Measurements from ENCODE around the gene POLR1A.

DNA sequence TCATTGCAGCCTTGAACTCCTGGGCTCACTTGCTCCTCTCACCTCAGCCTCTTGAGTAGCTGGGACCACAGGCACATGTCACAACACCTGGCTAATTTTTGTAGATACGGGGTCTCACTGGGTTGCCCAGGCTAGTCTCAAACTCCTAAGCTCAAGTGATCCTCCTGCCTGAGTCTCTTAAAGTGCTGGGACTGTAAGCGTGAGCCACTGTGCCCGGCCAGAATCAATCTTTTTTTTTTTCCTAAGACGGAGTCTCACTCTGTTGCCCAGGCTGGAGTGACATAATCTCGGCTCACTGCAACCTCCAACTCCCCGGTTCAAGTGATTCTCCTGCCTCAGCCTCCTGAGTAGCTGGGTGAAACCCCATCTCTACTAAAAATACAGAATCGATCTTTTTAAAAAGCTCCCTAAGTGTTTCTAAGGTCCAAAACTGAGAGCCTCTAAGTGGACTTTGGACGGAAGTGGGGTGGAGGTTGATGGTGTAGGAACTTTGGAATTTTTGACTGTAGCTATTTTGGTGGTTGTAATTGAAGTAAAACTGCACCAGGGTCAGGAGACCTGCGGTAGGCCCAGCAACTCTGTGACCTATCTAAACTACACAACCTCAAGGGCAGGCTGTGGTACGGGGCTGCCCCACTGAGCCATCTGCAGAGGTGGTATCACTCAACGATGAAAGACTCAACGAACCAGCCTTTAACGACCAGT lies 82.9 kb downstream of the POLR1A start:
- TF ChIP-seq, protein P1, sequence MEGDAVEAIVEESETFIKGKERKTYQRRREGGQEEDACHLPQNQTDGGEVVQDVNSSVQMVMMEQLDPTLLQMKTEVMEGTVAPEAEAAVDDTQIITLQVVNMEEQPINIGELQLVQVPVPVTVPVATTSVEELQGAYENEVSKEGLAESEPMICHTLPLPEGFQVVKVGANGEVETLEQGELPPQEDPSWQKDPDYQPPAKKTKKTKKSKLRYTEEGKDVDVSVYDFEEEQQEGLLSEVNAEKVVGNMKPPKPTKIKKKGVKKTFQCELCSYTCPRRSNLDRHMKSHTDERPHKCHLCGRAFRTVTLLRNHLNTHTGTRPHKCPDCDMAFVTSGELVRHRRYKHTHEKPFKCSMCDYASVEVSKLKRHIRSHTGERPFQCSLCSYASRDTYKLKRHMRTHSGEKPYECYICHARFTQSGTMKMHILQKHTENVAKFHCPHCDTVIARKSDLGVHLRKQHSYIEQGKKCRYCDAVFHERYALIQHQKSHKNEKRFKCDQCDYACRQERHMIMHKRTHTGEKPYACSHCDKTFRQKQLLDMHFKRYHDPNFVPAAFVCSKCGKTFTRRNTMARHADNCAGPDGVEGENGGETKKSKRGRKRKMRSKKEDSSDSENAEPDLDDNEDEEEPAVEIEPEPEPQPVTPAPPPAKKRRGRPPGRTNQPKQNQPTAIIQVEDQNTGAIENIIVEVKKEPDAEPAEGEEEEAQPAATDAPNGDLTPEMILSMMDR (IDR thresholded peaks at IDR 0.05; ENCODE audit: borderline replicate concordance, extremely low read depth, low read length, poor library complexity, severe bottlenecking) = no peak
- no peak for TF ChIP-seq EZH2 (IDR thresholded peaks at IDR 0.05; ENCODE audit: borderline replicate concordance, low read depth, low read length, severe bottlenecking)

Measured in DND-41 (cell line).